Measurements from ENCODE around the gene FLNA.
"Not testable (repeated sequence)": the region's sequence is repeated elsewhere in the genome, so short reads cannot be mapped to it uniquely, and the experiment has no call there.

Gene FLNA, protein sequence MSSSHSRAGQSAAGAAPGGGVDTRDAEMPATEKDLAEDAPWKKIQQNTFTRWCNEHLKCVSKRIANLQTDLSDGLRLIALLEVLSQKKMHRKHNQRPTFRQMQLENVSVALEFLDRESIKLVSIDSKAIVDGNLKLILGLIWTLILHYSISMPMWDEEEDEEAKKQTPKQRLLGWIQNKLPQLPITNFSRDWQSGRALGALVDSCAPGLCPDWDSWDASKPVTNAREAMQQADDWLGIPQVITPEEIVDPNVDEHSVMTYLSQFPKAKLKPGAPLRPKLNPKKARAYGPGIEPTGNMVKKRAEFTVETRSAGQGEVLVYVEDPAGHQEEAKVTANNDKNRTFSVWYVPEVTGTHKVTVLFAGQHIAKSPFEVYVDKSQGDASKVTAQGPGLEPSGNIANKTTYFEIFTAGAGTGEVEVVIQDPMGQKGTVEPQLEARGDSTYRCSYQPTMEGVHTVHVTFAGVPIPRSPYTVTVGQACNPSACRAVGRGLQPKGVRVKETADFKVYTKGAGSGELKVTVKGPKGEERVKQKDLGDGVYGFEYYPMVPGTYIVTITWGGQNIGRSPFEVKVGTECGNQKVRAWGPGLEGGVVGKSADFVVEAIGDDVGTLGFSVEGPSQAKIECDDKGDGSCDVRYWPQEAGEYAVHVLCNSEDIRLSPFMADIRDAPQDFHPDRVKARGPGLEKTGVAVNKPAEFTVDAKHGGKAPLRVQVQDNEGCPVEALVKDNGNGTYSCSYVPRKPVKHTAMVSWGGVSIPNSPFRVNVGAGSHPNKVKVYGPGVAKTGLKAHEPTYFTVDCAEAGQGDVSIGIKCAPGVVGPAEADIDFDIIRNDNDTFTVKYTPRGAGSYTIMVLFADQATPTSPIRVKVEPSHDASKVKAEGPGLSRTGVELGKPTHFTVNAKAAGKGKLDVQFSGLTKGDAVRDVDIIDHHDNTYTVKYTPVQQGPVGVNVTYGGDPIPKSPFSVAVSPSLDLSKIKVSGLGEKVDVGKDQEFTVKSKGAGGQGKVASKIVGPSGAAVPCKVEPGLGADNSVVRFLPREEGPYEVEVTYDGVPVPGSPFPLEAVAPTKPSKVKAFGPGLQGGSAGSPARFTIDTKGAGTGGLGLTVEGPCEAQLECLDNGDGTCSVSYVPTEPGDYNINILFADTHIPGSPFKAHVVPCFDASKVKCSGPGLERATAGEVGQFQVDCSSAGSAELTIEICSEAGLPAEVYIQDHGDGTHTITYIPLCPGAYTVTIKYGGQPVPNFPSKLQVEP (N-terminal part only)

DNA sequence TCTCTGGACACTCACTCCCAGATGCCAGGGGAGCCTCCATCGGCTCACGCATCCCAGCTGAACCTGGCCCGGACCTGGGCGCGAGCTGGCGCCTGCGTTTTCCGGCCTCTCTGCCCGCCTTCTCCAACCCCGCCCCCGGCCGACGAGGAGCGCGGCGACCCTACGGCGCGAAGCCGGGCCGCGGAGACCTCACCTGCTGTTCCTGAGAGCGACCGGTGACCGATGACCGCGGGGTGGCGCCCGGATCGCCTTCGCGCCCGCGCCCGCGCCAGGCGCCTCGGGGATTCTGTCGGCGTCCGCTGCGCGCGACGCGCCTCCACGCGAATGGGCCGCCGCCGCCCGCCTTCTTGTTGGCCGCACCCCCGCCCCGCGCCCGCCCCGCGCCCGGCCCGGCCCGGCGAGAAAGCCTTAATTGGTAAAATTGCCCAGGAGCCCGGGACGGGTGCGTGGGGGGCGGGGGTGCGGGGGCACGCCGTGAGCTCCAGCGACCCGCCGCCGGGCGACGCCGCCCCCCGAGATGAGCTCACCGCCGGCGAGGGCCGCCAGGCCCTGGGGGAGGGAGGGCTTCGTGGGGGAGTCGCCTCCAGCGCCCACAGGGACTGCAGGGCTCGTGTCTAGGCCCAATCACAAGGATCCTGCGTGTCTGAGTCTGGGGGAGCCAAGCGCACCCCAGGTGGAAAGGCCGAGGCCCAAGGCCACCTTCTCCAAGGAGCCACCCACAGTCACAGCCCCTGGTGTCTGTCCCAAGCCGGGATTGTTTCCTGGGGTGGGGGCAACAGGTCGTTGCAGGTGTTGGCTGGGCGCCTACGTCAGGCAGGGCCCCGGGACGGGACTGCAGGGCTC lies at the start of gene FLNA:
FLNA (minus strand) TSS at position 322 of the 843 bp plus-strand sequence. CDS start 3,389 bp downstream, outside the sequence.
- DNase-seq: peak; percentile 51

DNA sequence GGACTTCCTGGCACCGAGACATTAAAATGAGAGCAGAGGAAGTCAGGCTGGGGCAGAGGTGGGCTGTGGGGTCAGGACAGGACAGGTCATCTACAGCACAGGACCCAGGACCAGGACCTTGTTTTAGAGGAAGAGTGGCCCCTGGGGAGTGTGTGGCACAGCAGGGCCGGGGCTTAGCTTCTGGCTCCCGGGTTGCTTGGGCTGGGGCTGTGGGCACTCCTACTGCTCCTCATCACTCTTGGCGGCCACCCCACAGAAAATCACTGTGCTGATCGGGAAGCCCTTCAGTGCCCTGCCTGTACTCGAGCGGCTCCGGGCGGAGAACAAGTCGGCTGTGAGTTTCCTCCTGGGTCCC lies 45.9 kb upstream of the FLNA start:
- DNase-seq: no peak

DNA sequence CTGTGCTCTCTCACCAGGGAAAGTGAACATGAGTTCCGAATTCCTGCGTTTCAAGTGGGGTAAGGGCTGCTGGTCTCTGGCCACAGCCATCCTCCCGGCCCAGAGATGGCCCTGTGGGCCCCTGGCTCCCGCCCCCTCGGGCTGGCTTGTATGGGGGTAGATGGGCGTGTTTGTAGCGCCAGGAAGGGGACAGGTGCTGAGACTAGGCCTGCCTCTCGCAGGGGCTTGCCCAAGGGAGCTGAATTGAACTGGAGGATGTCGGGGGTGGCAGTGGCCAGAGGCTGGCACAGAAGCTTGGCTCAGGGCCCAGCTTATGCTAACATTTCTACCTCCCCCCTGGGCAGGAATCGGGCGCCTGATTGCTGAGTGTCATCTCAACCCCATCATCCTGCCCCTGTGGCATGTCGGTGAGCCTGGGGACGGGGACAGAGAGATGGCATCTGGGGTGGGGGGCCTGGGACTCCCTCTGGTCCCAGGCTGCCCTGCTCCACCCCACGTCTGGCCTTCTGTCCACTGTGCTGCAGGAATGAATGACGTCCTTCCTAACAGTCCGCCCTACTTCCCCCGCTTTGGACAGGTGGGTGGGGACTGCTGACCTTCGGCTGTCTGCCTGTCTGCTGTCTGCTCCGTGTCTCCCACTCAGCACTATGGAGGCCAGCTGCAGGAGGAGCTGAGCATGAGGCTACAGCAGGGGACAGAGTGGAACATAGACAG lies 45.4 kb upstream of the FLNA start:
- no peak for DNase-seq

DNA sequence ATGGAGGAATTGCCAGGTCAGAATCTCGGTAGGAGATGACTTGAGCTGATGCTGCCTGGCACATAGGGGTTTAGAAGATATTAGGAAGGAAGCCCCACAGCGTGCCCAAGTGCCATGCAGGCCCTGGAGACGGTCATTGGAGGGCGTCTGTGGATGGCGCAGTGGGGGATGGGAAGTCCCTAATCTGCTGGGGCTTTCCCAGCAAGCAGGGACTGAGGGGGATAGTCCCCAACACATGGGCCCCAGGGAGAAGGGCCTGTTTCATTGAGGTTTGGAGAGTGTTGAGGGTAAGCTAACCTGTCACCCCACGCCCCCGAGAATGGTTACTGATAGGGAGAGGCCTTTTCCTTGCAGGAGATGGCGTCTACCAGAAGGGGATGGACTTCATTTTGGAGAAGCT lies 44.8 kb upstream of the FLNA start:
- no peak for DNase-seq

DNA sequence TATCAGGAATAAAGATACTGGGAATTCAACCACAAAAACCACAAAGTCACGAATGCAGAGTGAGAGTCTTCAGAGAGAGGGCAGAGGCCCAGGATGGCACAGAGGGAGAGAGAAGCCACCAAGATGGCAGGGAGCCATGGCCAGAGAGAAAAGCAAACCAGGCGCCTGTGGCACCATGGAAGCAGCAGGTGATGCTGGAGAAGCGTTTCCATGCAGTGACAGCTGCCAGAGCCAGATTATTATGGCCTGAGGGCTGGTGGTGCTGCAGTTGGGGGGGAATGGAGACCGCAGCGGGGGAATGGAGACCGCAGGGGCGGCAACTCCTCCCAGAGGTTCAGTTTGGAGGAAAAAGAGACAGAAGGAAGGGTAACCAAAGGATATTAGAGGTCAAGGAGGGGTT lies 42.7 kb upstream of the FLNA start:
- no peak for DNase-seq

DNA sequence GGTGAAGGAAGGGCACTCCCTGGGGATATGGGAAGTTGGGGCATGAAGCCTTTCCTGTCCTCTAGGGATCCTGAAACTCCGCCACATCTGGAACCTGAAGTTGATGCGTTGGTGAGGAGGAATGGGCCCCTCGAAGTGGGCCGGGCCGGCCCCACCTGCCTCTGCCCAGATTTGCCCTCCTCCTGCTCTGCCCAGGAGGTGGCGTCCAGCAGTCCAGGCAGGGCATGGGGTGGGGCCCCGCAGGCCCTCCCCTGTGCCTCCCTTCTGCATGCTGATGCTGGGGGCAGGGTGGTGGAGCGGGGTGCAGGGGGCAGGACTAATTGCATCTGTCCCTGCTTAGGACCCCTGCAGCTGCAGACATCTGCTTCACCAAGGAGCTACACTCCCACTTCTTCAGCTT lies 38.7 kb upstream of the FLNA start:
- DNase-seq: no peak

DNA sequence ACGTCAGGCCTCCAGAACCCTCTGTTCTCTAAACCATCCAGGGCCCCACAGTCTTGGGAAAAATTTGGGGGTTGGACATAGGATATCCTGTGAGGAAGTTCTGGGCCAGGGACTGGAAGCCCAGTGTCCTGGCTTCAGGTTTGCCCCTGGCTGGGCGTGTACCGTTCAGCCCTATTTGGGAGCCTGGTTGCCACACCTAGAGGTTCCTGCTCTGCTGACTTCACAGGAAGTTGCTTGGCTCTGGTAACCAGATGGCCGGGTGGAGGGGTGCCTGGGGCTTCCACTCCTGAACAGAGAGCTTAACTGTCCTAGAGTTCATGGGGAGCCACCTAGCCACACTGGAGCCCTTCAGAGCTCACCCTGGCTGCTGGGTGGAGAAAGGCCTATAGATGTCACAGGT lies 38.0 kb upstream of the FLNA start:
- DNase-seq: no peak

DNA sequence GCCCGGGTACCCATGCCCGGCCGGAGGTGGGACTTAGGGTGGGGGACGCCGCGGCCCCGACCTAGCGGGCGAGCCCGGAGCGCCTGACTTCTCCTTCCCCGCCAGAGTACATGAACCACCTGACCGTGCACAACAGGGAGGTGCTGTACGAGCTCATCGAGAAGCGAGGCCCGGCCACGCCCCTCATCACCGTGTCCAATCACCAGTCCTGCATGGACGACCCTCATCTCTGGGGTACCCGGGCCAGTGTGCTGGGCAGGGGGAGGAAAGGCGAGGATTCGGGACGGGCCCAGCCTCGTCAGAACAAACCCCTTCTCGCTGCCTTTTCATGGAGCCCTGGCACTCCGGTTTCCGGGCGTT lies 37.5 kb upstream of the FLNA start:
- peak; percentile 42 for DNase-seq

DNA sequence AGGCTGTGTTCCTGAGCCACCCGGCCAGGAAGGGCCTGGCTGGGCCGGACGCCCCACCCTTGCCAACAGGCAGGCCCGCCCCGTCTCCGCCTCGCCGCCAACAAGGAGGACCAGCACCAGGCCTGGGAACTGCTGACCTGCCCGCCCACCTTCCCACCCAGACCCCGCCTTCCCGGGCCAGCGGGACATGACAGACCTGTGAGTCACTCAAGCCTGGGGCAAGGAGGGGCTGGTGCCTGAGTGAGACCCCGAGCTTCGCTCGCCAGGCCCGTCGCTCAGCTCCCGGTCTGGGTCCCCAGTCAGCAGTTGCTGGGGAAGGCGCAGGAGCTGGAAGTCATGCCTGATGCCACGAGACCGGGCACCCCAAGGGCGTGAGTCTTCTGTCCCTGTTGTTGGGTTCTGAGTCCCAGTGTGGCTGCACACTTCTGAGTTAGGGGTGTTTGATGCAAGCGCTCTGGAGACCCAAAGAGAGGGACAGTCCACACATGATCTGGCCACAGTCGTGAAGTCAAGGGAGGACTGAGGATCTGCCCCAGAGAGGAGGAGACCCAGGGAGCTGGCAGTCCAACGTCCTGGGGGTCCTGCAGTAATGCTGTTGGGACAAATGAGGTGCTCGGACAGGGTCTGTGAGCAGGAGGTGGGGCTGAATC lies 34.9 kb upstream of the FLNA start, which contains the start of gene DNASE1L1:
DNASE1L1 (minus strand) TSS at position 33 of the 650 bp plus-strand sequence. CDS start 3,686 bp downstream, outside the sequence.
- DNase-seq: peak; percentile 93

DNA sequence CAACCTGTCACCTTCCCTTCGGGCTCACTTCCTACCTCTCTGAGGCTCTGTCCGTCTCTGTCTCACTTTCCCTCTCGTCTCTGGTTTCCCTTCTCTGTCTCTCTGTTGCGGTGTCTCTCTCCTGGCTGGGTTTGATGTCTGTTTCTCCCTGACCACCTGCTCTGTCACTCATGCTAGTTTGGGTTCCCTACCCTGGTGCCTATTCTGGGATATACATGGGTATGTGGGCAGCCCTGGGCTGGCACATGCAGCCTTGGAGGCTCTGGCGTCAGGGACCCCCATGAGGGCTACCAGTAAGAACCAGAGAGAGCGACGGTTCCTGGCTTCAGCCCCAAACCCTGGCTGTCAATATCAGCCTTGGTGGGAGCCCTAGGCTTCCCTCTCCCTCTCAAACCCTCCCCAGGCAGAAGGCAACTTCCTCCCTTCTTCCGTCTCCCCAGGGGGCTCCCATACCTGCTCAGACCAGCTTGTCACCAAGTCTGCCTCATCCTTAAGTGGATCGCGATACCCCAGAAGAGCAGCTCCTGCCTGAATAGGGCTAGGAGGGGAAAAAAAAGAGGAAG lies 34.3 kb upstream of the FLNA start:
- no peak for DNase-seq

DNA sequence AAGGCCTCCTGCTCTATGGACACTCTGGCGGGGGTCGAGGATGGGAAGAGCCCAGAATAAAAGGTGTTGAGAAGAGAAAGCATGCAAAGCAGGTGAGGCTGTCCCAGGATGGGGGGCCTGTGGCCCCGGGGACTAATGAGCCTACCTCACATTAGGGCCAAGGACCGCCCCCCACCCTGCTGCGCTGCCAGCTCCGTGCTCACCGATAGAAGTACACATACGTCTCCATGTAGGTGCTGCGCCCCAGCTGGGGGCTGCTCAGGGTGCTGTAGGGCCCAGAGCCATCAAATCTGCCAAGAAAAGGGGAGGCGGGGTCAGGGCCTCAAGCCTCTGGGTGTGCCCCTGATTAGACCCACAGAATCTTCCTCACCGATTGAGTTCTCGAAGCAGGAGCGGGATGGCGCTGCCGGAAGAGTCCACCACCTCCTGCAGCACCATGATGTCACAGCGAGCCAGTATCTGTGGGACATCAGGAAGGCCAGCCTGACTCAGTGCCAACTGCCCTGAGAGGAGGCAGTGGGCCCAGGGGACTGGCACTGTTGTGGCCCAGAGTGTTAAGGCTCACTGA lies 30.3 kb upstream of the FLNA start:
- DNase-seq: no peak

DNA sequence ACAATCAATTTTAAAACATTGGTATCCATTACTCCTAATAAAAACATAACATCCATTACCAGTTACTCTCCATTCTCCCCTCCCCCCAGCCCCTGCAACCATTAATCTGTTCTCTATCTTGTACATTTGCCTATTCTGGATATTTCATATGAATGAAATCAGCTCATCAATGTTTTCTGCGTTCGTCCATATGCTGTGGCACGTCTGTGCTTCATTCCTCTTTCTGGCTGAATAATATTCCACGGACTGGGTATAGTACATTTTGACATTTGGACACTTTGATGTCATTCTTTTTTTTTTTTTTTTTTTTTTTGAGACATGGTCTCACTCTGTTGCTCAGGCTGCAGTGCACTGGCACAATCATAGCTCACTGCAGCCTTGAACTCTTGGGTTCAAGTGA lies 29.4 kb upstream of the FLNA start:
- DNase-seq: no peak

DNA sequence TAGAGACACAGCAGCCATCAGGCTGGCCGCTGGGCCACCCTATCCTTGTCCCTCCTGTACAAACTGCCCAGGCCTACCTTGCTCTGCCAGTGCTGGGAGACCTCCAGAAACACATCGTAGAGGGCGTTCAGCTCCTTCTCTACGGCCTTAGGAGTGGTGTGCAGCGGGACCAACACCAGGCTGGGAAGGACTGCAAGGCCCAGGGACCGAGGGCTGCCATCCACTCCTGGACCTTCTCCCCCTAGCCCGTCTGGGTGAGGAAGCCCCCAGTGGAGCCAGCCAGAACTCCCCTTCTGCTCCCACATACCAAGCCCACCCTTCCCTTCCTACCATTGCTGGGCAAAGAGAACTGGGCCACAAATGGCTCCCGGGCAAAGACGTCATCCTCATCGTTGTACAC lies 28.8 kb upstream of the FLNA start:
- no peak for DNase-seq

DNA sequence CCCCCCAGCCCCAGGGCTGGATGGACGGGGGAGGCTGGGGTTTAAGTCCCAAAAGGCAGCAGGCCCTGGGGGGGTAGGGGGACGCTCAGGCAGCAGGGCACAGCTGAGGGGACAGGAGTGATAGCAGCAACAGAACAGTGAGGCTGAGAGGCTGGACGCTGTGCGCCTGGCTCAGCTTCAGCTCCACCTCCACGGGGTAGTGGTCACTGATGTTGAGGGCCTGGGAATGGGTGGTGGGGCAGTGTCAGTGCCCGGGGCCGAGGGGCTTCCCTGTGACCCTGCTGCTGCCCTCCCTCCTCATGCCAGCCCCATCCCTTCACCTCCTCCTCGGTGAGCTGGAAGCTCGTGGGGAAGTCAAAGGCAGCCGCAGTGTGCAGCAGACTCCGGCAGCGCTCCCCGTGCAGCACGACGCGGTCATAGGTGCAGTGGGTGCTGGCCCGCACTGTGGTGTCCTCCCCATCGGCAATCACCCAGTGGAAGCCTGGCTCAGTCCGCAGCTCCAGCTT lies 28.2 kb upstream of the FLNA start:
- DNase-seq: no peak

DNA sequence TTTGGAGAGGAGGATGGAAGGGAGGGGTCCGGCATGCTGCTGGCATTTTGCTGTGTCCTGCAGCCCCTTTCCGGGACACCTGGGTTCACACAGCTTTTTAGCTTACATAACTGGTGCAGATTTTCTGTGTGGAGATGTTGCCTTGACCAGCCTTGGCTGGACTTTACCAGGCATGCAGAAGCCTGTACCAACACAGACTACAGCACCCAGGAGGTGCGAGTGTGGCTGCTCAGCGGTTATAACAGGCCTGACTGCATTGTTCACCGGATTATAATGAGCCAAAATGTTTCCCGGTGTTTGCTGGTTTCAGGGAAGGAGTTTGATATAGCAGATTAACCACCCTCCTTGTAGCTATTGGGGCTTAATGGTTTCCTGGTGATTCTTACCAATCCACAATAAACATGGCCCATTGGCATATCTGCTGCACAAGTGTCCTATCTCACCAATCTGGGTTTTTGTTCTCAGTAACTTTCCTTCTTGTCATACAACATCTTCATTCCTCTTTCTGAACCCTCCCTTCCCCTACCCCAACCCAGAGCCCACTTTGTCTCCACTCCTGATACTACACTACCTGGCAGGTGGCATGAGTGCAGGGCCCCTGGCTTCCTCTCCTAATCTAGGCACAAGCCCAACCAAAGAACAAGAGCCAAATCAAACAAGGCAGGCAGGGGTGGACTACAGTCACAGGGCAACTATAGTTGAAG lies 27.6 kb upstream of the FLNA start:
- peak; percentile 43 for DNase-seq

DNA sequence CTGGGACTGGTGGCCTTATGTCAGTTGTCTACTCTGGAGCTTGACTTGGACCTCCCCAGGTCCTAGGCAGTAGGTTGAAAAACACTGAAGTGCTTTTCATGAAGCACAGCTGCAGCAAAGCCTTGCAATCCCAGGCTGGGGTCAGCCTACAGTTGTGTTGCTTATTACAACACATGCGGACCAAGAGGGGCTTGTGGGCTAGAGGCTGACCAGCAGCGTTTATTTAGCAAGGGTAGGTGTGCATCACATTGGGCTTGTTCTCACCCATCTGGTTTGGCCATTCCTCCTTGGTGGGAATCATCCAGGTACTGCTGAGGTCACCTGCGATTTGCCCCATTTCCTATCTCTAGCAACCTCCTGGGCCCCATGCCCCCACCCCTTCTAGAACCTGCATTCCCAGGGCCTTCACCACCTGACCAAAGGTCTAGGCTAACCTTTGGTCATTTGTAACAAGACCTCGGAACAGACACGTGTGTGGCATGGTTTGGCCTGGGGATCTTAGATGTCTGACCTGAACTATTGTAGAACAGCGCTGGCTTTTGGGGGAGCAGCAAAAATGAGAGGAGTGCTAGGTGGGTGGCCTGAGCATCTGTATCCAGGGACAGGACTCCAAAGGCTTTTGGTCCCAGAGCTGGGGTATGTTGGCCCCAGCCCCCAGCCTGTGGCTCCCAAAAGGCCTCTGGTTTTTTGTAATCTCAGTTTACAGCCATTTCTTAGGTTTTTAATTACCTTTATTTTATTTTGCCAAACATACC lies 26.8 kb upstream of the FLNA start:
- peak; percentile 61 for DNase-seq

DNA sequence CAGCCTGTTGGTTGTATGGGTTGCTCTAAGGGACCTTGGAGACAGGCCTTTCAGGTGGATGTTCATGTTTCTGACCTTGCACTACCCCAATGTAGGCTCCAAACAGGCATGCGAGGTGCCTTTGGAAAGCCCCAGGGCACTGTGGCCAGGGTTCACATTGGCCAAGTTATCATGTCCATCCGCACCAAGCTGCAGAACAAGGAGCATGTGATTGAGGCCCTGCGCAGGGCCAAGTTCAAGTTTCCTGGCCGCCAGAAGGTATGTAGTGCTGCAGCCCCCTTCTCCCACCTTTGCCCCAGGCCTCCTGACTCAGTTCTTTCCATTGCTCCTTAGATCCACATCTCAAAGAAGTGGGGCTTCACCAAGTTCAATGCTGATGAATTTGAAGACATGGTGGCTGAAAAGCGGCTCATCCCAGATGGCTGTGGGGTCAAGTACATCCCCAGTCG lies 26.0 kb upstream of the FLNA start:
- not testable (repeated sequence) for DNase-seq

DNA sequence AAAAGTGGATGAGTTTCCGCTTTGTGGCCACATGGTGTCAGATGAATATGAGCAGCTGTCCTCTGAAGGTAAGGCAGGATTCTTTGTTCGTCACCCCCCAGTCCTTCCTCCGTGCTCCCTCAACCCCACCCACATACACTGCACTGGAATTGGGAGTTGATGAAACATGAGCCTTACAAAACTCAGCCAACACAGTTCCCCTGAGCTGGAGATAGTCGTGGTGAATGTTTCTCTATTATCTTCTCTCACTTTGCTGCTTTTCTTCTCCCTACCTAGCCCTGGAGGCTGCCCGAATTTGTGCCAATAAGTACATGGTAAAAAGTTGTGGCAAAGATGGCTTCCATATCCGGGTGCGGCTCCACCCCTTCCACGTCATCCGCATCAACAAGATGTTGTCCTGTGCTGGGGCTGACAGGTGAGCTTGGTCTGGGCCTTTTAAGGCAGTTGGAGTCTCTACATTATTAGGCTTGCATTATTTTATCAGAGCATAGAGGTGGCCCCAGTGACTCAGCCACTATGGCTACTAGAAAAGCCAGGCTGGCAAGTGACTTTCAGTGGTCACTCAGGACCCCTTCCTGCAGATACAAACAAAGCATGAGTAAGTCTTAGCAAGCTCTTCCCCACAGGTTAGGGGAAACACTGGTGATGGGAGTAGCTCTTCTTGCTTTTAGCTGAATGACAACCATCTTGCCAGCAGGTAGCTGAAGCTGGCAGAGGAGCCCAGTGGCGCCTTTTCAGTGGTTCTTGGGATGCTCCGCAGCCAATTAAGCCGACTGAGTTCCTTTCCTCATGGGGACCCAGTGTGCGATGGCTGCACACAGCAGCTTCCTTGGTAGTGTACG lies 25.3 kb upstream of the FLNA start:
- peak; percentile 21 for DNase-seq

All from EL (cell line).